NT2/D1 (cell line): ENCODE measurements around the gene AKAP6.

Experiments
- DNase-seq: peaks from one replicate; pipeline ENCODE4 v3.0.0-alpha.2; 2011; ENCODE audit warnings: low read depth, low spot score
- H3K27me3 ChIP-seq: 2 replicates; pipeline ENCODE4 v1.6.0; 2011; ENCODE audit warnings: mild to moderate bottlenecking; ENCODE audit not compliant: insufficient read length, insufficient read depth
- H3K36me3 ChIP-seq: 2 replicates; pipeline ENCODE4 v1.6.1; 2011; ENCODE audit warnings: mild to moderate bottlenecking, low read length, mixed read lengths; ENCODE audit not compliant: insufficient read depth, insufficient read length
- H3K4me1 ChIP-seq: 2 replicates; pipeline ENCODE4 v1.5.1; 2011; ENCODE audit not compliant: insufficient read depth, insufficient read length
- H3K4me3 ChIP-seq: 2 replicates; pipeline ENCODE4 v1.5.1; 2011; ENCODE audit warnings: low read depth; ENCODE audit not compliant: insufficient read length
- H3K9ac ChIP-seq: 2 replicates; pipeline ENCODE4 v1.6.0; 2011; ENCODE audit warnings: low read depth; ENCODE audit not compliant: insufficient read length
- H3K9me3 ChIP-seq: 2 replicates; pipeline ENCODE4 v1.5.1; 2011; ENCODE audit warnings: mild to moderate bottlenecking, low read length; ENCODE audit not compliant: insufficient read depth
- SUZ12 ChIP-seq: IDR thresholded peaks from 2 replicates; pipeline ENCODE4 v1.6.1; 2011; ENCODE audit not compliant: insufficient read length, insufficient read depth; ENCODE audit errors: extremely low read depth
- YY1 ChIP-seq: IDR thresholded peaks from 2 replicates; pipeline ENCODE4 v1.6.1; 2011; ENCODE audit not compliant: insufficient read length, insufficient read depth
- ZNF274 ChIP-seq: IDR thresholded peaks from 2 replicates; pipeline ENCODE4 v1.6.1; 2011; ENCODE audit warnings: mild to moderate bottlenecking, low read depth, low read length

Gene AKAP6

DNA sequence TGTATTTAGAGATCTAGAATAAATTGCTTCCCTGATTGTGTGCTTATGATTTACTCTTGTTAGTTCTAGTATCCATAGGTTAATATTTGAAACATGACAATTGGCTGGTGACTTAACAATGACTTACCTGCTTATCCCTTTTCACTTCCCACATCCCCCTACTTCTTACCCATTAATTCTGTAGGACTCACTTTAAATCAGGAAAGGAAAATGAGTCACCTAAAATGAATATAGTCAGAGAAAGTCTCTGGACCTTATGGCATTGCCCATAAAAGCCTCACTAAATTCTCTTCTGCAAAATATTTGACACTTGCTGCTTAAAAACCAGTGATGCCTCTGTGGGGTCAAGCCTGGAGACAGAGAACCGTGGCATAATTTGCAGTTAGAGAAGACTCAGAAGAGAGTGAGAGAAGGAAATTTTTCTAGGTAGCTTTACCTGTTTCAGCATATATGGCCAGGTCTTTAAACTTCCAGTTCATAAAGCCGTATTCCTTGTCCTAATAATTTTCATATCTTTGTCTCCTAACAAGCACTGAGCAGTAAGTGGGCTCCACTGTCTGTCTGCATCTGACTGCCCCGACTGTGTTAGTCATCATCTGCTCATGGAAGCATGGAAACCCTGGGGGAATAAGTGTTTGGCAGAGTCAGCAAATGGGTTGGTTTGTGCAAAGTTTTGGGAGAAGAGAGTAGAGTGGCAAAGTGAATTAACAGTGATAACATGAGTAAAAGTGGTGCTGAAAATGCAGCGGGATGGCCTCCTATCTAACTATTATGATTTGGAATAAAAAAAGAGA is 294.4 kb downstream of the AKAP6 start:
- no peaks in the 10 kb centered on the region for H3K36me3 ChIP-seq
- TF ChIP-seq ZNF274 (no peak), SUZ12 (no peak), YY1 (no peak)
- no peaks in the 10 kb centered on the region for H3K27me3 ChIP-seq
- H3K4me3 ChIP-seq, result no peak overlapping the region
- H3K9ac ChIP-seq, result no peak overlapping the region
- H3K4me1 ChIP-seq, result no peaks in the 10 kb centered on the region
- H3K9me3 ChIP-seq, result no peaks in the 10 kb centered on the region; the same call in 1 of the 2 replicates
- no peak for DNase-seq

DNA sequence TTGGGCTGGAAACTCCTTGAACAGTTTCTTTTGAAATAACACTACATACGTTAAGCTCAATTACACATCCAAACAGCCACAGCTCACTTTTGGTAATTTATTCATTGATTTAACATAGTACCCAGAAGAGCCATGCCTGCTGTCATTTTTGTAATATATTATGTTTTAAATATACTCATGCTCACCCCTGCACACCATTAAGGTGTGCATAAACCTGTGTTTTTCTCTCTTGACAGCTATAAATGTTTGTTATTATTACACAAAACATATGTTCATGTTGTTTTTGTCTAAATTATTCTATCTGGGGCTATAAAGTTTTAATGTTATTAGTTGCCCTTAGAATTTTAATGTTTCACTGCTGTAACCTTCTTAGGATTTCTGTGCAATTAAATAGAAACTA is 296.1 kb downstream of the AKAP6 start:
- Histone ChIP-seq H3K4me1 (no peaks in the 10 kb centered on the region), H3K9me3 (no peaks in the 10 kb centered on the region), H3K9ac (no peak overlapping the region), H3K27me3 (no peaks in the 10 kb centered on the region), H3K4me3 (no peak overlapping the region), H3K36me3 (no peaks in the 10 kb centered on the region)
- no peak for TF ChIP-seq ZNF274
- TF ChIP-seq SUZ12, result no peak
- TF ChIP-seq YY1, result no peak
- no peak for DNase-seq

DNA sequence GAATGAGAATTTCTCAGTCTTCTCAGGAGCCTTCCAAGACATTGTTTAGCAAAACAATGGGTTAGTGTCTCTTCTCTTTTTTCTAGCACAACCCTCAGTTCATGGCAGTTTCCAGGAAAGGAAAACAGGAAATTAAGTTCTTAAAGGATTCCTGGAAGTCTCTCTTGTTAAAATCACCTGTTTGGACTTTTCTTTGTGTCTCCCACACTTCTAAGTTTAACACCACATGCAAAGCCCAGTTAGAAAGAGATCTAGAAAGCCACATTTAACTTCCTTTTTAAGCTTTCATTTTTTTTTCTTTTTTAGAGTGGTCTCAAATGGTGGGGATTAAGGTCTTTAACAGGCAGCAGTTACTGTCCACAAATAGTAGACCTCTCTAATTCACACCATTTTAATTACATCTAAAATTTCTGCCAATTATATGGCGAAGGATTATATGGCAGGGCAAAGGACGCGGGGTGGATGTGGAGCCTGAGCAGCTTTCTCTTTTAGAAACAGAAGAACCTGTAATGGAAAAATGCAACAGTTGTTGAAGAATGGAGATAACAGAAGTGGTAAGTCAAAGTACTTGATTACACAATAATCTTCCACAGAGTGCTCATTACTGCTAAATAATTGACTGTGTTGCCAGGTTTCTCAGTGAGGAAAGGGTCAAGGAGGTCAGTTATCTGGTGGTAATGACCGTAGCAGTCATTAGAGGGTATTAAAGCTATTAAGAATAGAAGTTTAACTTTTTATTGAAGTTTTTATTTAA is 298.6 kb downstream of the AKAP6 start:
- no peak overlapping the region for H3K4me3 ChIP-seq
- no peak for TF ChIP-seq YY1
- no peak for TF ChIP-seq ZNF274
- TF ChIP-seq SUZ12, result no peak
- no peak for DNase-seq
- H3K27me3 ChIP-seq, result no peaks in the 10 kb centered on the region
- no peaks in the 10 kb centered on the region for H3K36me3 ChIP-seq
- H3K9ac ChIP-seq, result no peak overlapping the region
- H3K9me3 ChIP-seq, result no peaks in the 10 kb centered on the region
- no peaks in the 10 kb centered on the region for H3K4me1 ChIP-seq

DNA sequence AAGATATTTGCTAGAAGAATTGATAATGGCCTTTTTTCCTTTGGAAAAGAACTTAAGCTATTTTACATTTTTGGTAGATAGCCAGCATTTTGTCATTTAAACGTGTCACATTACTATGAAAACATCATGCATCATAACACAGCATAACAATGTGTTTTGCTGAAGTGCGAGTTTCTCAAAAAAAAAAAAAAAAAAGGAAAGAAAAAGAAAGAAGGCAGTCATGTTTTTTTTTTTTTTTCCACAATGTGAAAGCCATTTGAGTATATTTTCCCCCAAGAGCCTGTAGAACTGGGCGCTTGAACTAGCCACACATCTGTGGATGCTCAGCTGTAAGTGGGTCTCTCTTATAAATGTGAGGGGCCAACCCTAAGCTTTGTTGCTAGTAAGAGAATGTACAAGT is 300.1 kb downstream of the AKAP6 start:
- no peak for DNase-seq
- H3K4me3 ChIP-seq, result no peak overlapping the region
- no peaks in the 10 kb centered on the region for H3K9me3 ChIP-seq
- no peaks in the 10 kb centered on the region for H3K27me3 ChIP-seq
- H3K9ac ChIP-seq, result no peak overlapping the region
- H3K4me1 ChIP-seq, result no peaks in the 10 kb centered on the region
- H3K36me3 ChIP-seq, result no peaks in the 10 kb centered on the region
- TF ChIP-seq SUZ12 (no peak), ZNF274 (no peak), YY1 (no peak)

DNA sequence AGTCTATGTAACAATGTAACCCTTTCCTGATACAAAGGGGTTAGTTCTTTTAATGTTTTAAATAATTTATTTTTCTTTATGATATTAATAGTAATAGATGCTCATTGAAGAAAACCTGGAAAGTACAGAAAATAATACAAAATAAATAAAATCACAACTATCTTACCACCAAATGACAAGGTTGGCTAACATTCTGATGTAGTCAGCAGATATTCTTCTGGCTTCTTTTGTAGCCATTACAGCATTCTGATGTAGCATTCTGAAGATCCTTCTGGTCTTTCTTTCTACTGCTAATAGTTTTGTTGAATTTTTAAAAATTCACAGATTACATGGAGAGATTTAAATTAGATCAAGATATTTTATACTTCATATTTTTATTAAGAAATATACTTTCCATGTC is 301.6 kb downstream of the AKAP6 start:
- Histone ChIP-seq H3K4me1 (no peaks in the 10 kb centered on the region), H3K27me3 (no peaks in the 10 kb centered on the region), H3K9me3 (no peaks in the 10 kb centered on the region), H3K4me3 (no peak overlapping the region), H3K36me3 (no peaks in the 10 kb centered on the region), H3K9ac (no peak overlapping the region)
- DNase-seq, result no peak
- no peak for TF ChIP-seq SUZ12
- TF ChIP-seq YY1, result no peak
- TF ChIP-seq ZNF274, result no peak

DNA sequence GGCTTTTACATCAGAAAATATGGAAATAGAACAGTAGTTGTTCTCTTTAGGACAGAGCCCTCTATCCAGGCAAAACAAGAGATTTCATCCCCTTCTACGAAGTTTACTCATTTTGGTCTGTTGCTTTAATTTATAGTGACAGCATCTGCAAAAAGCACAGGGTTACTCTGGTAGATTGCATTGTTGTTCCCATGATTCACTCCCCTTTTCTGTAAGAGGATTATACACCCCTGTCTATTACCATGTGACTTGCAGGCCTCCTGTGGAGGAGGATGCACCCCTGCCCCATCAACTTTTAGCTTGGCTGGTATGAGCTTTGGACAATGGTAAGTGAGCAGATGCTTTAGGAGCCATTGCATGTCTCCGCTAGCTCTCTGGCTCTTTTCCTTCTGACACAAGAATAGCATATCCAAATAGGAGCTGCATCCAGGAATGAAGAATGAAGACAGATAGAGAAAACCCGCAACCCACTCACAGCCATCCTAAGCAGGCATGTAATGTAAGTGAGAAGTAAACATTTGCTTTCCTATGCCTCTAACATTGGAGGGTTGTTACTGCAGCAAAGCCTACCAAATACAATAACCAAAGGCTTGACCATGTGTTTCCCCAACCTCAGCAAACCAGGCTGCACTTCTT is 304.2 kb downstream of the AKAP6 start:
- no peak for DNase-seq
- no peaks in the 10 kb centered on the region for H3K4me1 ChIP-seq
- no peak overlapping the region for H3K9ac ChIP-seq
- no peak for TF ChIP-seq ZNF274
- no peak for TF ChIP-seq SUZ12
- no peak for TF ChIP-seq YY1
- no peaks in the 10 kb centered on the region for H3K27me3 ChIP-seq
- no peaks in the 10 kb centered on the region for H3K36me3 ChIP-seq
- no peak overlapping the region for H3K4me3 ChIP-seq
- no peaks in the 10 kb centered on the region for H3K9me3 ChIP-seq

DNA sequence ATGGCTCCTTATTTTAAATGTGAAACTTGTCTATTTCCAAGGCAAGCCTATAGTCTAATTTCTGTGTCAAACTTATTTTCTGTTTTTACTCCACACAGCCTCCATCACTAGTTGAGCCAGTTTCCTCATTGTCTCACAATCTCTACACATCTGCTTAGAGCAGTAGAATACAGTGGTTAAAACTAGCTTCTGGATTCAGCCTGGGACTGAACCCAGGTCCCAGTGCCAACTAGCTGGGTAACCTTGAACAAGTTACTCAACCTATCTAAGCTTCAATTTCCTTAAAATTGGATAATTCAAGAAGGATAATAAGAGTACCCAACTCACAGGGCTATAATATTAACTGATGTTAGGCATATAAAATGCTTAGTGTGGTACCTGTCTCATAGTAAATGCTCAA is 304.8 kb downstream of the AKAP6 start:
- DNase-seq, result no peak
- no peak overlapping the region for H3K9ac ChIP-seq
- TF ChIP-seq YY1 (no peak), ZNF274 (no peak), SUZ12 (no peak)
- no peaks in the 10 kb centered on the region for H3K36me3 ChIP-seq
- no peaks in the 10 kb centered on the region for H3K9me3 ChIP-seq
- no peaks in the 10 kb centered on the region for H3K4me1 ChIP-seq
- H3K4me3 ChIP-seq, result no peak overlapping the region
- no peaks in the 10 kb centered on the region for H3K27me3 ChIP-seq
